Measurements from ENCODE around the gene WDR17. TPM values are rescaled to one million over a fixed set of nuclear protein-coding genes. Genes with fewer than 3 reads are reported as not detected.

WDR17 gene
- total and polyA plus RNA-seq, 2 of the 13 experiments (the other 11 are each of a cell fraction or from before 2014, with no cell fraction given): not detected

- no peak for TF ChIP-seq TRAFD1 (CRISPR knock-in tag; IDR thresholded peaks at IDR 0.05; ENCODE audit: borderline replicate concordance)
- no peak for TF ChIP-seq THRA (CRISPR knock-in tag; IDR thresholded peaks at IDR 0.05; ENCODE audit: borderline replicate concordance)
- TF ChIP-seq NR2F1 (CRISPR knock-in tag; IDR thresholded peaks at IDR 0.05): no peak
- no peak for TF ChIP-seq ZNF670 (CRISPR knock-in tag; IDR thresholded peaks at IDR 0.05; ENCODE audit: borderline replicate concordance)
- TF ChIP-seq ZSCAN9 (CRISPR knock-in tag; IDR thresholded peaks at IDR 0.05; ENCODE audit: borderline replicate concordance): no peak
- no peak for TF ChIP-seq ZNF557 (CRISPR knock-in tag; IDR thresholded peaks at IDR 0.05)
- TF ChIP-seq POLR2AphosphoS5 (IDR thresholded peaks at IDR 0.05; ENCODE audit: low read depth, low read length): no peak
- no peak for TF ChIP-seq SCMH1 (CRISPR knock-in tag; IDR thresholded peaks at IDR 0.05; ENCODE audit: borderline replicate concordance)
- TF ChIP-seq PATZ1 (CRISPR knock-in tag; IDR thresholded peaks at IDR 0.05): no peak
- no peak for TF ChIP-seq IRF9 (CRISPR knock-in tag; IDR thresholded peaks at IDR 0.05; ENCODE audit: borderline replicate concordance)
- TF ChIP-seq PHF5A (CRISPR knock-in tag; IDR thresholded peaks at IDR 0.05; ENCODE audit: low read depth, unreplicated experiment): no peak
- no peak for TF ChIP-seq RNF219 (CRISPR knock-in tag; IDR thresholded peaks at IDR 0.05)
These were observed 157.9 kb downstream of the WDR17 start (continued) for GRCh38 chr4:176223561-176223960.
